ENCODE results near the gene FOXM1. TPM values are rescaled to one million over a fixed set of nuclear protein-coding genes. Genes with fewer than 3 reads are reported as not detected.
A peak's percentile ranks its signal among the peaks of the same experiment; 100 is the strongest.

Gene FOXM1
- total RNA-seq, 1 donor from 2014 or later: 1.5 TPM

DNA sequence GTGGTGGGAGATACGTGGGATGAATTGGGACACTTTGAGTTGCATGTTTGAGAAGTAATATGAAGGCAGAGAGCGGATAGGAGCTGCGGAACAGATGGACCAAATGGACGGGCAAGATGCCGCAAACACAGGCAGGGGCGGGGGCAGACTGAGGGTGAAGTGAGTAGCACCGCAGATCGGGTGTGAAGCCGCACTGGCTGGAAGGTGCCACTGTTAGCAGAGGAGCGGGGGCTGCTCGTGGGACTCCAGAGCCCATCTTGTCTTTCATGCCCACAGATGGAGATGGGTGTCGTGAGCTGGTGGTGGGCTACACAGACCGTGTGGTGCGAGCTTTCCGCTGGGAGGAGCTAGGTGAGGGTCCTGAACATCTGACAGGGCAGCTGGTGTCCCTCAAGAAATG is 57.2 kb downstream of the FOXM1 start:
- DNase-seq (no peak), ATAC-seq (ENCODE audit: poor library complexity) (no peak)
- intact Hi-C loops (cut with DNase I): no loop called here

DNA sequence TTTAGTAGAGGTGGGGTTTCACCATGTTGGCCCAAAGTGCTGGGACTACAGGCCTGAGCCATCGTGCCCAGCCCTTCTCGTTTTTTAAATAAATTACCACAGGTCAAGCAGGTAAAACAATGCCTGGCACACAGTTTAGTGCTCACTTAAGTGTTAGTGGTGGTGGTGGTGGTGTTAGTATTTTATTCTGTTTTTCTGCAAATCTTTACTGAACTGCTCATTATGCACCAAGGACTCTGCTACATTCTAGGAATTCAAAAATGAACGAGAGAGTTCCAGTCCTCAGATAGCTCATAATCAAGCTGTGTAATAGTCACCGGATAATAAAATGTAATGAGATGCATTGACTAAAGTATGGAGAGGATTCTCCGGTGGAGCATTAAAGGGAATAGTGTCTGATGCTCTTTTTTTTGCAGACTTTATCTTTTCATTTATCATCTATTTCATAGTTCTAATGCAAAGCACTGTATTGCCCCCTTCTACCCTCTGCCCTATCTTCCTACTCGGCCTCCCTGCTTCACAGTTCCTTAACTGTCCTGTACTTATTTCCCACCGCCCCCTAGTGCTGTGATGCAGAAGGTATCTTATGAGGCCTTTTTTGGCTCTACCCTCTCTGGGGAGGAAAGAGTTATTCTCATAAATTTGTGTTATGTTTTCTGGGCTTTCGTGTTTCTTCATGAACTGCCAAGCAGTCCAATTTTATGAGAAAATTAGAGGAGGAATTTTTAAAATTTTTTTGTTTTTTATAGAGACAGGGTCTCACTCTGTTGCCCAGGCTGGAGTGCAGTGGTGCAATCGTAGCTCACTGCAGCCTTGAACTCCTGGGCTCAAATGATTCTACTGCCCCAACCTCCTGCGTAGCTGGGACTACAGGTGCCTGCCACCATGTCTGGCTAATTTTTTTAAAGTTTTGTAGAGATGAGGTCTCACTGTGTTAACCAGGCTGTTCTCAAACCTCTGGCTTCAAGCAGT is 63.5 kb downstream of the FOXM1 start:
- ATAC-seq (ENCODE audit: poor library complexity) (peak; percentile 57), DNase-seq (no peak)
- intact Hi-C loops (cut with DNase I): no loop called here

DNA sequence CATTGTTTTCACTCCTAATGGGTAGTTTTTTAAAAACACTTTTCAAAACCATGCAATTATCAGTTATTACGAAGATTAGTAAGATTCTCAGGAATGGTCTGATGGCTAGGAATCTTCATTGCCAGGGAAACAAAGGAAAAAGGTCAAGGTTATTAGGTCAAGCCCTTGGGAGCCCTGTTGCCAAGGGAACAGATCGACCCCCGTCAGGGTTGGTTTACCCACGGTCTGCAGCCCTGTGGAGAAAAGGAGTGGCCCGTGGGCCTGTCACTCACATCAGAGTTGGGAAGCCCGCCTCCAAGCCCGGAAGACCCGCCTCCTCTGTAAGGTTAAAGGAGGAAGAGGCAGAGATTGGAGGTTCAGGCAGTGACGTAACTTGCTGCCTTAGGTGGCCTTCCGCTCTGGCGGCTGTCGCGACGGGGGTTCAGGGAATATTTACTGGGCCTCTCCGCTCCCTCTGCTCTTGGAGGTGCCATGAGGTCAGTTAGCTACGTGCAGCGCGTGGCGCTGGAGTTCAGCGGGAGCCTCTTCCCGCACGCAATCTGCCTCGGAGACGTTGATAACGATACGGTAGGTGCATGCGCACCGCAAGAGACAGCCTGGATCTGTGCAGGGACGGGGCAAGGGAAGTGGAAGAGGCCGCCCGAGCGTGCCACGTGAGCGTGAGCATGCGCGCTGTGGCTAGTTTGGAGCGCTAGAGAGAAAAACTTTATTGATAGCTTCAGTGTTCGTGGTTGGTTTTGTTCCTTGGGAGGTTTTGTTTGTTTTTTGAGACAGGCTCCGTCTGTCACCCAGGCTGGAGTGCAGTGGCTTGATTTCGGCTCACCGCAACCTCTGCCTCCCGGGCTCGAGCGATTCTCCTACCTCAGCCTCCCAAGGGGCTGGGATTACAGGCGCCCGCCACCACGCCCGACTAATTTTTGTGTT is 64.4 kb downstream of the FOXM1 start, which contains the start of gene ITFG2:
Gene ITFG2, plus strand, starts transcription at position 379 of the 924 bp plus-strand sequence. Its CDS starts 93 bp downstream, at position 472.
- ATAC-seq (ENCODE audit: poor library complexity): peak; percentile 98
- peak; percentile 100 for DNase-seq
- intact Hi-C loops (cut with DNase I): no loop called here

- intact Hi-C loops (cut with DNase I): no loop called here
- DNase-seq: no peak
- ATAC-seq (ENCODE audit: poor library complexity): no peak
Observed at GRCh38 chr12:2811801-2812200, 65.2 kb downstream of the FOXM1 start.

Other genes with a start within 250 kb of the FOXM1 start
- gene FKBP4, start 82.2 kb downstream of the FOXM1 start, total RNA-seq: 63.3 TPM
- 12.2 TPM for gene ITFG2, start 64.5 kb downstream of the FOXM1 start, total RNA-seq
- 2.0 TPM for gene NRIP2, start 42.1 kb downstream of the FOXM1 start, total RNA-seq
- not detected for gene TEX52, start 20.1 kb downstream of the FOXM1 start, total RNA-seq
- 3.3 TPM for gene RHNO1, start within 50 bp of the FOXM1 start, total RNA-seq
- 4.6 TPM for gene TULP3, start 13.7 kb upstream of the FOXM1 start, total RNA-seq
- gene TEAD4, start 82.2 kb upstream of the FOXM1 start, total RNA-seq: 7.6 TPM
- gene TSPAN9, start 200.2 kb upstream of the FOXM1 start, total RNA-seq: 156 TPM

All from Right ventricle myocardium superior (tissue), 1 donor.